ENCODE results near the gene FANCC.

The FANCC gene

DNA sequence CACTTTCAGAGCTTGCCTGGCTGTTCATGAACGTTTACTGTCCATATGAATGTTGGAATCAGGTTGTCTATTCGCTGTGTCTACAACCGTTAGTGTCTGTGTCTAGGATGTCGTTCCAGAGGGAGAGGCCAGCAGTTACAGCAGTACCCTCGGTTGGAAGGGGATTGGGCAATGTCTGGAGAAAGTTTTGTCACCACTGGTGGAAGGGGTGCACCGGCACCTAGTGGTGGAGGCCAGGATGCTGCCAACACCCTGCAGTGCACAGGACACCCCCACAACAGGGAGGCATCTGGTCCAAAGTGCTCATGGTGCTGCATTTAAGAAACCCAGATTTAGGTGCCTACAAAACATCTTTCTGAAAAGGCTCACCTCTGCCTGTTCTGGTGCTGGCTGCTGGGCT, 220.7 kb downstream of the FANCC start:
- H3K4me3 Mint-ChIP-seq: no peak overlapping the region
- H3K27me3 Mint-ChIP-seq: no peaks in the 10 kb centered on the region
- ATAC-seq (replicated peaks) (no peak), DNase-seq (no peak)
- no peaks in the 10 kb centered on the region for H3K9me3 Mint-ChIP-seq
- H3K36me3 Mint-ChIP-seq: peaks cover 15 to 24% of the 10 kb centered on the region in 2 donors
- no peak overlapping the region for H3K27ac Mint-ChIP-seq
- H3K4me1 Mint-ChIP-seq: peaks cover 1 to 4% of the 10 kb centered on the region in 2 donors

DNA sequence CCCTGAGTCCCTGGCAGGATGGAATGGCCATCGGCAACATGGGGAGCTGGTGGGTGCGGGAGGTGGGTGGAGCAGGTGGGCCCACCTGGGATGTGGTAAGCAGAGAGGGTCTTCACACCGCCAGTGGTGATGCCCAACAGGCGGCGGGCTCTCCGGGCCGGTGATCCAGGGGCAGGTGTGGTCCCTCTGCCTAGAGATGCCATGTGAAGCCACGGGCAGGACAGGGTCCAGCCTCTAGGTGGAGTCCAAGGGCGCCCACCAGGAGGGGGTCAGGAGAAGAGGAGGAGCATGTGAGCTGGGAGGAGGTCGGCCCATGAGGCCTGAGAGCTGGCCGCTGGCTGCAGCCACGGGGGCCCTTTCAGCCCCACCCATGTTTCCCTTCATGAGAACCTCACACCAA, 221.1 kb downstream of the FANCC start:
- Mint-ChIP-seq H3K9me3 (no peaks in the 10 kb centered on the region), H3K36me3 (peaks cover 15 to 24% of the 10 kb centered on the region in 2 donors), H3K4me3 (no peak overlapping the region), H3K27ac (no peak overlapping the region), H3K4me1 (peaks cover 5 to 8% of the 10 kb centered on the region in 2 donors), H3K27me3 (no peaks in the 10 kb centered on the region)
- ATAC-seq (replicated peaks): no peak
- DNase-seq: no peak

DNA sequence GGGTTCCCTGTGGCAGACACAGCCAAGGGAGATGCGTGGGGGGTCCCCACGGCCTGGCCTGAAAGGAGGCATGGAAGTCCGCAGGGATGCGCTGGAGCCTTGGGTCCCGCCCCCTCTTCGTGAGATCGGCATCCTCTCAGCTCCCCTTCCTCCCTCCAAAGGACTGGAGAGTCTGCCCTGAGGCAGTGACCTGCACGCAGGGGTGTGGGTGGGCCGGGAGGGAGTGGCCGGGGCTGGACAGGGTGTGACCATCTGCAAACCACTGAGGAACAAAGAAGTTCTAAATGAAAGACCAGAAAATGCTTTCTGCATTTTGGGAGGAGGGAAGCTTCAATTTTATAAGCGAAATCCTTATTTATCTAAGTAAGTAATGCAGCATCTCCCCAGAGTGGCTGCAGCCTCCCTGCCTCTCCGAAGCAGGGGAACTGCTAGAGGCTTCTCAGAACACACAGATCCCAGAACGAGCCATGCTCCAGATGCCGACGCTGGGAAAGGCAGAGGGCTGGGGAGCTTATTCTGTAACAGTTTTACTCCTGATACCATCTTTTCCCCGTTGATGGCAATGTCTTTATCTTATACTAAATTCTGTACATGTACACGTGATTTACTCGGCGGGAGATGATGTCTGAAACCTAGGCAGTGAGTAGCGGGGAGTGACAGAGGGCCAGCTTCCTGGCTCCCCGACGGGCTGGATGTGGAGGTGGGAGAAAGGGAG, 221.7 kb downstream of the FANCC start:
- Mint-ChIP-seq H3K4me3 (no peak overlapping the region), H3K27me3 (no peaks in the 10 kb centered on the region), H3K27ac (no peak overlapping the region), H3K4me1 (peaks cover 6 to 11% of the 10 kb centered on the region in 2 donors), H3K36me3 (peaks cover 13 to 21% of the 10 kb centered on the region in 2 donors), H3K9me3 (no peaks in the 10 kb centered on the region)
- no peak for DNase-seq
- ATAC-seq (replicated peaks): no peak

DNA sequence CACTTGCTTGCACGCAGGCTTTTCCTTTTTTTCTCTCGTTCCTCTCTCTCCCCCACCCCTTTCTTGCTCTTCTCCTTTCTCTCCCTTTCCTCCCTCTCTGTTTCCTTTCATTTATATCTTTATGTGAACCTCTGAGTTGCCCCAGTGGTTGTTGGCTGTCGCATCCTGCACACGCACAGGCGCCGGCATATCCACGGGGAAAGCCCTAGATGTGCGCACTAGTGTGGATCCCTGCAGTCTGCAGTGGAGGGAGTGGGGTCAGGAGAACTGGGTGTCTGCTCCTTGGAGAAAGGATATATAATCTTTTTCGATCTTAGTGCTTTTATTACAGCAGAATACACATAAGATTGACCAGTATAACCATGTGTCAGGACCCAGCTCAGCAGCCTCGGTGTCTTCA, 223.5 kb downstream of the FANCC start:
- DNase-seq (no peak), ATAC-seq (replicated peaks) (no peak)
- no peaks in the 10 kb centered on the region for H3K9me3 Mint-ChIP-seq
- peaks cover 0 to 5% of the 10 kb centered on the region in 2 donors for H3K27me3 Mint-ChIP-seq
- peaks cover 7 to 18% of the 10 kb centered on the region in 2 donors for H3K36me3 Mint-ChIP-seq
- no peak overlapping the region for H3K27ac Mint-ChIP-seq
- H3K4me3 Mint-ChIP-seq: no peak overlapping the region
- H3K4me1 Mint-ChIP-seq: peaks cover 6 to 11% of the 10 kb centered on the region in 2 donors

DNA sequence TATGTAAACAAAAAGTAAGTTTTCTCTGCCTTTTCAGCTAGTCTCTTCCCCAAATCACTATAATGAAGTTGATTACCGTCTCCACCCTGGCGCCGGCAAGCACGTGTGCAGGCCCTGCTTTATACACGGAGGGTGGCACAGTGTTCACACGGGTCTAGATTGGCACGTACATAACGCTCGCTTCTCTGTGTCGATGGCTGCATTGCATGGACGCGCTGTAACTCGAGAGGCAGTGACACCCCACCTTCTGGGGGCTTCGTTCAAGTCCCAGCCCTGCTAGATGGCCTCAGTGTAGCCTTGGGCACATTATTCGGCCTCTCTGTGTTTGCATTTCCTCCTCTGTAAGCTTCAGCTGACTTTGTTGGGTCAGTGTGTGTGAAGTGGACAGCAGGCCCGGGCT, 223.9 kb downstream of the FANCC start:
- H3K27me3 Mint-ChIP-seq: peaks cover 0 to 5% of the 10 kb centered on the region in 2 donors
- DNase-seq: no peak

DNA sequence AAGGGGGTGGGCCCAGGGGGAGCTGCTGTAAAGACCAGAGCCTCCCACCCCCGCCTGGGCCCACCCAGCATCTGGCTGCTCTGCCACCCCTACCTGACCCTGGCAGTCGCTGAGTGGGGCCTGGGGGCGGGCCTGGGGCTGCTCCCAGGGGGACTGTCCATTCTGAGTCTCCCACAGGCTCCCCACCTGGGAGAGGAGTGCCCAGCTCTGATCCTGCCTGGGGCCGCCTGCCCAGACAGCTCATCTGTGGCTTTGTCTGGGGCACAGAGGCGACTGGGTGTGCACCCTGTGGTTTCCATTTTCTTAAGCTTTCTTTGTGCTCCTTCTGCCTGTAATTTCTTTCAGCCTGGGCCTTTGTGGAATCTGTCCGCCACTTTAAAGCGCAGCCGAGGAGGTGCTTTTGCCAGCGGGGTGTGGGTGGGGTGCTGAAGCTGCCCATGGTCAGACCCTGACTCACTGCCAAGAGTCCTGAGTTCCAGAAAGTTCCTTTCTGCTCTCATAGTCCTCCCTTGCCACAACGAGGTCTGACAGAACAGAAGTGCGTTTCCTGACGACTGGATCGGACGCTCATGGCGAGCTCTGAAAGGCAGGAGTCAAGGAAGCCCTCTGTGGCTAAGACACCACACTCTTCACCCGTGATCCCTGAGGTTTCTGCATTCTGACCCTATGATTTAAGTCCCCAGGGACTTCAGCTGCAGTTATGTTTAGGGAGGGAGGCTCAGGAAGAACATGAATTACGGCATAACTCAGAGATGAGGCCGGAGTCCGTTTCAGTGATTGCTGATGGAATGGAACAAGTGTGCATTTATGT, 225.0 kb downstream of the FANCC start:
- DNase-seq: no peak
- Mint-ChIP-seq H3K36me3 (peaks cover 11 to 26% of the 10 kb centered on the region in 2 donors), H3K4me1 (peaks cover 6 to 11% of the 10 kb centered on the region in 2 donors), H3K4me3 (no peak overlapping the region), H3K9me3 (no peaks in the 10 kb centered on the region), H3K27ac (no peak overlapping the region), H3K27me3 (peaks cover 0 to 5% of the 10 kb centered on the region in 2 donors)
- peak in 1 of 2 donors; percentile 12 for ATAC-seq (replicated peaks)

More for the DNA sequence above, 223.9 kb downstream of the FANCC start:
- H3K4me3 Mint-ChIP-seq: no peak overlapping the region
- H3K4me1 Mint-ChIP-seq: peaks cover 6 to 11% of the 10 kb centered on the region in 2 donors
- H3K36me3 Mint-ChIP-seq: peaks cover 7 to 18% of the 10 kb centered on the region in 2 donors
- no peak for ATAC-seq (replicated peaks)
- H3K27ac Mint-ChIP-seq: no peak overlapping the region
- H3K9me3 Mint-ChIP-seq: no peaks in the 10 kb centered on the region

DNA sequence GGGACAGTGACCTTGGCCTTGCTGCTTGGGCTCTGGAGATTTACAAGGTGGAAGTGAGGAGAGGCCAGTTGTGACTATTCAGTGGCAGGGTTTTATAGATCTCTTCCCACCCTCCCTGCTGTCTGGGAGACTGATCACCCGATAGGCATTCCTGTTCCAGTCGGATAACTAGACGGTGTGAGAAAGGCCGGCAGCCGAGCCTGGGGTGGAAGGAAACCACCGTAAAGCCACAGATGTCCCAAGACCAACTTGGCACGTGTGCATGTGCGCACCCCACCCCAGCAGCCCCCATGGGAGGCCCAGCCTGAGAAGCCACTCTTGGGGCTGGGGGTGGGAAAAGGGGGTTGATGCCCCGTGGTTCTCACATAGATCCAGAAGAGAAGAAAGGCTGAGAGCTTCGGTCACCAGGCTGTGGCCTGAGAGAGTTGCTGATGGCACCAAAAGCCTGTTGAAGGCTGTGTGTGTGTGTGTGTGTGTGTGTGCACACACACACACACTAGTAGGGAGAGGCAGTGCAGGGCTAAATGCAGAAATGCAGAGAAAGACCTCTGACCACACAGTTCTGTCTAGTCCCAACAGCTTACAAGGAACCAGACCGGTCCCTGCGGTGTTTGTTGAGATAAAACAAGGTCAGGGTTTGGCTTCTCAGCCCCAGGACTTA, 225.8 kb downstream of the FANCC start:
- Mint-ChIP-seq H3K4me1 (peaks cover 6 to 11% of the 10 kb centered on the region in 2 donors), H3K9me3 (no peaks in the 10 kb centered on the region), H3K36me3 (peaks cover 11 to 25% of the 10 kb centered on the region in 2 donors), H3K27me3 (peaks cover 0 to 5% of the 10 kb centered on the region in 2 donors), H3K4me3 (no peak overlapping the region), H3K27ac (no peak overlapping the region)
- ATAC-seq (replicated peaks) (peak in 1 of 2 donors; percentile 52), DNase-seq (no peak)

DNA sequence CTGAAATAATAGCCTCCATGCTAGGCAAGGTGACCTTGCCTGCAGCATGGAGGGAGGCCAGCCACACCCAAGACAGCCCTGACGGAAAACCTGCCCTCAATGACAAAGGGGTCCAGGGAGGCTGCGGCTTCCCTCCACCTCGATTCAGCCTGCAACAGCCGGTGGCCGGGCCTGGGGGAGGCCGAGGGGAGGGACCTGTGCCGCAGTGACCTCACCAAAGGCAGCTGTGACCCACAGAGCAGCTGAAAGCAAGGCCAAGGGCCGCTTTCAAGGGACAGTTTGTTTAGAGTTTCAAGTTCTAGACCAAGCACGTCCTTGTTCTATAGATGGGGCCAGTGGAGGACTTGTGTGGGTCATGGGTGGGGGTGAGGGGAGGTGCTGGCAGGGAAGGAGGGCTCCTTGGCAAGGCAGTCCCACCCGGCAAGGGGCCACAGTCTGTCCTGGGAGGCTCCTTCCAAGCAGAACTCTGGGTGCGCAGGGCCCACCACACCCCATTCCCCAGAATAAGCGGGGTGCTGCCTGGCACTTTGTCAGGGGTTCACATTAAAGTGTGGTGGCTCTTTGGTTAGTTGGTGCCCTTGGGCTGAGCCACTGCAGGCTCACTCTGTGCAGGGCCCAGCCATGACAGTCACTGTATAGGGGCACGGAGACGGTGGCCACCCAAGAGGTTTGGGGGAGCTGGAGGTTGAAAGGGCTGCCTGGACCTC, 226.5 kb downstream of the FANCC start:
- Mint-ChIP-seq H3K36me3 (peaks cover 12 to 25% of the 10 kb centered on the region in 2 donors), H3K9me3 (no peaks in the 10 kb centered on the region), H3K27ac (no peak overlapping the region), H3K27me3 (peaks cover 0 to 5% of the 10 kb centered on the region in 2 donors), H3K4me1 (peaks cover 6 to 11% of the 10 kb centered on the region in 2 donors), H3K4me3 (no peak overlapping the region)
- DNase-seq (no peak), ATAC-seq (replicated peaks) (no peak)

DNA sequence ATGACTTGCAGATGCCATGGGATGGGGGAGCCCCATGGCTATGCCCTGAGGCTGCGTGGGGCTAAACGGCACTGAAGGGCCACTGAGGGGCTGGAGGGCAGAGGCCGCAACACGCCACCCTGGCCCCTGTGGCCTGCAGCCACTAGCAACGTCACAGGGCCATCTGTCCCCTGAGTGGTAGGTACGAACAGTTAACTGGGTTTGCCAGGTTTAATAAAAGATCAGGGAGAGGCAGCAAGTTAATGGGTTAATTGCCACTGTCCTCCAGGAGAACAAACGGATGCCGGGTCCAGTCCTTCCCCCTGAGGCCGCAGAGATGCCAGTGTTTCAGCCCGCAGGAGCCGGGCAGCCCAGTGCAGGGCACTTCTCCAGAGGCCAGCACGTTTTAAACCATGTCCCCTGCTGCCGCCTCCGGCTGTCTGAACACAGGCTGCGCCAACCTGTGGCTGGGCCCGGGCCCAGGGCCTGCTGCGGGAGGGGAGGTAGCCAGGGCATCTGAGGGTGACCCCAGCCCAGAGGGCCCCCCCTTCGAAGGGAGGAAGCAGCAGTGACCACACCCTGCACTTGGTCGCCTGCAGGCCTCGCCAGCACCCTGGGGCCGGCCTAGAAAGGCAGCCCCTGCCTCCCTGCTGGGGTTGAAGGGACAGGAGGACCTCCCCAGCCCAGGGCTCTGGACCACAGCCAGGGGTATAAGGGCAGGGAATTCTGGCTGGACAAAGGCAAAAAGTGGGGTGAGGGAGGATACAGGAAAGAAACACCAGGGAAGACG, 227.3 kb downstream of the FANCC start:
- DNase-seq (no peak), ATAC-seq (replicated peaks) (no peak)
- no peak overlapping the region for H3K27ac Mint-ChIP-seq
- H3K4me1 Mint-ChIP-seq: peaks cover 6 to 11% of the 10 kb centered on the region in 2 donors
- H3K36me3 Mint-ChIP-seq: peaks cover 17 to 27% of the 10 kb centered on the region in 2 donors
- no peaks in the 10 kb centered on the region for H3K9me3 Mint-ChIP-seq
- H3K27me3 Mint-ChIP-seq: peaks cover 0 to 5% of the 10 kb centered on the region in 2 donors
- H3K4me3 Mint-ChIP-seq: no peak overlapping the region

DNA sequence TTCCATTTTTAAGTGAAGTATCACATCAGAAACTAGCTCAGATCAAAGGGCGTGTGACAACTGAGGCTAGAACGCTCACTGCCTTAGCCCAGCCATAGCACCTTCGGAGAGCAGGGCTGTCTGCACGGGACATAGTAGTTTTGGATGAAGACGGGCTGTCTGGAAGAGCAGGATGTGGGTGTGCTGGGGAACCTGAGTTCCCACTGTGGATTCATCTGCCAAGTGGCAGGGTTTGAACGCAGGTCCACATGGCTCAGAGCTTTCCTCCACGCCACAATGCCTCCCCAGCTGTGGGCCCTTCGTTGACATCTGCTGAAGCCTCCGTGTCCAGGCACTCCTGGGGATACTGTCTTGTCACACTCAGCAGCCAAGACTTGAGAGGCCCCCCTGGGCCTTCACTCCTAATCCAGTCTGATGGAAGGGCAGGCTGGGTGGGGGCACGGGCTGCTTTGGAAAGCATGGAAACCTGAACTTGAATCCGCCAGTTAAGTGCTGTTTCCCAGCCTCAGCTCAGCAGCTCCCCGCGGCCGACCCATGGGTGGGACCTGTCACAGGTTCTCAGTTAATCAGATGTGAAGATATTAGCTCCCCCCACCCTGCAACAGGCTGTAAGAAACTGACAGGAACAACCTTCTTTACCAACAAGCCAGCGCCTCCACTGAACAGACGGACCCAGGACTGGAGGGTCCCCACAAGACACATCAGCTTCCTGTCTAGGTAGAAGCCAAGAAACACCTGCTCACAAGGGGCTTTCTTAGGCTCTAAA, 228.1 kb downstream of the FANCC start:
- H3K27me3 Mint-ChIP-seq: peaks cover 0 to 5% of the 10 kb centered on the region in 2 donors
- H3K4me3 Mint-ChIP-seq: no peak overlapping the region
- H3K36me3 Mint-ChIP-seq: peaks cover 16 to 27% of the 10 kb centered on the region in 2 donors
- no peak overlapping the region for H3K27ac Mint-ChIP-seq
- H3K9me3 Mint-ChIP-seq: no peaks in the 10 kb centered on the region
- DNase-seq: no peak
- peak in 1 of 2 donors; percentile 38 for ATAC-seq (replicated peaks)
- peaks cover 6 to 11% of the 10 kb centered on the region in 2 donors for H3K4me1 Mint-ChIP-seq

DNA sequence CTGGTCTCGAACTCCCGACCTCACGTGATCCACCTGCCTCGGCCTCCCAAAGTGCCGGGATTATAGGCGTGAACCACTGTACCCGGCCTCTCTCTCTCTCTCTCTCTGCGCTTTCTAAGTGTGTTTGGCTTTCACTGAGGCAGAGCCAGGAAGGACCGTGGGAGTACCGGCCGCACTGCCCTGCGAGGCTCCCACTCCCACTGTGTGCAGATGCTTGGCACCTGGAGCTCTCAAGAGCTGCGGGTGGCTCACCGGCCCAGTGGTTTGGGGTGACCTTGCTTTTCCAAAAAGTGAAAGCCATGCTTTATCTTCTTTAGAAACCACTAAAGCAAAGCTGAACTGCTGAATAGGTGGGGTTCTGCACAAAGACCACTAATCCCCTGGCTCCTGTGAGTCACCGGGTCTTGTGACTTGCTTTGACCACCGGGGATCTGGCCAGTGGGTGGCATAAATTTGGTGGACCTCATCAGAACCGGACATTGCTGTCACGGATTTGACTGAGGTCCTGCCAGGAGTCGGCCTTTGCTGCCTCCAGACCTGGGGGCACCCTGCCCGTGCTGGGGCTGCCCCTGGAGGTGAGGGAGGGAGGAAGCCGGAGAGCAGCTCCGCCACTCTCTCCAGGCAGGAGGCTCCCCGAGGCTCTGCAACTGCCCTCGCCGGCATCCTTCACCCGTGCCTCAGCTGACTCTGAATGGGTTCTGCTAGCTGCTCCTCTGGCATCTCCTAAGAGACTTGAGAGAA, 228.9 kb downstream of the FANCC start:
- Mint-ChIP-seq H3K27me3 (peaks cover 0 to 5% of the 10 kb centered on the region in 2 donors), H3K9me3 (no peaks in the 10 kb centered on the region)
- DNase-seq: no peak

DNA sequence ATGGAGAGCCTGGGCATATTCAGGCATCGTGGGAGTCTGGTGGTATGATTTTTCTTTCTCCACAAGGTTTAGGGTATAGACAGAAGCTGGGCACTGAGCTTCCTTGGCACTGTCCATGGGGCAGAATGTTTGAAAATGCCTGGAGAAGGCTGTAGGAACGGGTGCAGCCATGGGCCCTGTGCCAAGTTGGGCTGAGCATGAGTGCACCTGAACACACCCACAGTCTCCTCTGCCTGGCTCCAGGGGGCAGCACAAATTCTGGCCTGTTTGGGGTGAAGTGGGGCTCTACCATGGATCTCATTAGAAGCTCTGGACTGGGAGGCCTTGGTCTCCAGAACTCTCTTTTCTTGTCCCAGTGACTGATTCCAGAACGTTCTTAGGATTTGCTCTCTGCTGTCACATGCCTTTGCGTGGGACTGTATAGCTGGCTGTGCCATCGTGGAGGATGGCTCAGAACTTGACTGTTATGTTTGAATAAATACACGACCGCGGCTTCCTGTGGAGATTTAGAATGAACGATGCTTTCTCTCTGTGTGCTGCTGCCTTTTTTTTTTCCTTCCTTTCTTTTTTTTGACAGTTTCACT, 229.8 kb downstream of the FANCC start:
- Mint-ChIP-seq H3K9me3 (no peaks in the 10 kb centered on the region), H3K36me3 (peaks cover 23 to 36% of the 10 kb centered on the region in 2 donors), H3K27ac (no peak overlapping the region), H3K27me3 (peaks cover 0 to 5% of the 10 kb centered on the region in 2 donors), H3K4me3 (no peak overlapping the region), H3K4me1 (peaks cover 6 to 11% of the 10 kb centered on the region in 2 donors)
- DNase-seq (no peak), ATAC-seq (replicated peaks) (no peak)

More for the DNA sequence above, 228.9 kb downstream of the FANCC start:
- Mint-ChIP-seq H3K27ac (no peak overlapping the region), H3K36me3 (peaks cover 16 to 29% of the 10 kb centered on the region in 2 donors), H3K4me3 (no peak overlapping the region), H3K4me1 (peaks cover 6 to 11% of the 10 kb centered on the region in 2 donors)
- no peak for ATAC-seq (replicated peaks)
